Transverse colon (tissue), 4 donors: ENCODE results near the gene HOXB5.

Experiments
- CTCF ChIP-seq, 5 experiments: fragments of 200-600 bp in 3 of 5; fragments of 450-650 bp in 2 of 5; sonication (generic) in 3 of 5; IDR thresholded peaks; 1 replicate in 2 of 5; 2 replicates in 3 of 5; pipeline ENCODE4 v1.5.1; 2016 to 2017; ENCODE audit warnings: antibody characterized with exemption in 5 of 5, inconsistent platforms in 3 of 5, mild to moderate bottlenecking in 2 of 5, moderate library complexity in 1 of 5
- POLR2A ChIP-seq: fragments of 450-650 bp; IDR thresholded peaks from one replicate; pipeline ENCODE4 v1.6.1; 2016; ENCODE audit warnings: antibody characterized with exemption, mild to moderate bottlenecking, moderate library complexity
- POLR2AphosphoS5 ChIP-seq, 3 donors: sonication (generic); formaldehyde crosslinking; IDR thresholded peaks; one replicate each; pipeline ENCODE4 v1.6.1; 2016; ENCODE audit warnings: antibody characterized with exemption in 3 of 3

- TF ChIP-seq POLR2AphosphoS5 (IDR thresholded peaks at IDR 0.05), result peak in 2 of 3 donors; percentile 21 to 26
- no peak for TF ChIP-seq CTCF (IDR thresholded peaks at IDR 0.05)
- TF ChIP-seq POLR2A, result no peak
Observed at GRCh38 chr17:48579760-48580554, 13.6 kb downstream of the HOXB5 start.
